K562 (cell line): ENCODE data around the gene DLG4. TPM values are rescaled to one million over a fixed set of nuclear protein-coding genes. Genes with fewer than 3 reads are reported as not detected.

ENCODE experiments used
- ATF7 ChIP-seq: fragments of 450-650 bp; IDR thresholded peaks from 2 replicates; pipeline ENCODE4 v1.7.1; 2014; ENCODE audit warnings: mild to moderate bottlenecking, moderate library complexity
- CBX5 ChIP-seq: IDR thresholded peaks from 2 replicates; pipeline ENCODE4 v1.6.1; 2014; ENCODE audit warnings: low read depth, borderline replicate concordance
- CHAMP1 ChIP-seq: fragments of 450-650 bp; IDR thresholded peaks from 2 replicates; pipeline ENCODE4 v1.6.1; 2016; ENCODE audit warnings: mild to moderate bottlenecking
- CREB1 ChIP-seq, 2 experiments: sonication (generic) in 1 of 2; formaldehyde crosslinking in 1 of 2; IDR thresholded peaks; 2 replicates each; pipeline versions ENCODE4 v1.6.1 to v1.8.0; 2012 to 2022; ENCODE audit warnings: inconsistent platforms in 1 of 2, mild to moderate bottlenecking in 1 of 2, missing genetic modification reagents in 1 of 2, moderate library complexity in 1 of 2
- CTCFL ChIP-seq: IDR thresholded peaks from 2 replicates; pipeline ENCODE4 v1.6.1; 2011; ENCODE audit warnings: borderline replicate concordance, low read depth, mild to moderate bottlenecking, moderate library complexity, low read length; ENCODE audit not compliant: insufficient read depth, poor library complexity, severe bottlenecking
- MNT ChIP-seq, 2 experiments: fragments of 450-650 bp; conservative IDR thresholded peaks; 2 replicates each; pipeline ENCODE4 v1.6.1; 2017; ENCODE audit warnings: mild to moderate bottlenecking in 2 of 2, moderate library complexity in 2 of 2
- MTA1 ChIP-seq: fragments of 450-650 bp; IDR thresholded peaks from 2 replicates; pipeline ENCODE4 v1.6.1; 2017; ENCODE audit warnings: borderline replicate concordance
- MTA3 ChIP-seq: fragments of 450-650 bp; formaldehyde crosslinking; IDR thresholded peaks from 2 replicates; pipeline ENCODE4 v1.6.1; 2017; ENCODE audit warnings: mild to moderate bottlenecking, borderline replicate concordance
- POLR3G ChIP-seq: IDR thresholded peaks from 2 replicates; pipeline ENCODE4 v1.6.1; 2011; ENCODE audit not compliant: insufficient read length, insufficient replicate concordance; ENCODE audit errors: extremely low read depth
- RBM17 ChIP-seq: fragments of 200-400 bp; formaldehyde crosslinking; IDR thresholded peaks from 2 replicates; pipeline ENCODE4 v1.6.1; 2017; ENCODE audit warnings: low read depth, mild to moderate bottlenecking, low read length, borderline replicate concordance
- SFPQ ChIP-seq: fragments of 200-400 bp; formaldehyde crosslinking; IDR thresholded peaks from 2 replicates; pipeline ENCODE4 v1.6.1; 2017; ENCODE audit warnings: mild to moderate bottlenecking, low read depth, low read length, moderate library complexity
- SIN3A ChIP-seq, 2 experiments: fragments of 150-350 bp in 1 of 2; IDR thresholded peaks; 2 replicates each; pipeline ENCODE4 v1.6.1; 2011 to 2016; ENCODE audit warnings: borderline replicate concordance in 2 of 2, low read depth in 2 of 2, low read length in 2 of 2, mild to moderate bottlenecking in 2 of 2, moderate library complexity in 2 of 2; ENCODE audit not compliant: control insufficient read depth in 1 of 2
- SMAD1 ChIP-seq: fragments of 150-350 bp; IDR thresholded peaks from 2 replicates; pipeline ENCODE4 v1.6.1; 2014; ENCODE audit warnings: low read length, low read depth; ENCODE audit not compliant: partially characterized antibody
- polyA plus RNA-seq, 8 experiments: library from polyadenylated mRNA; depleted of rRNA in 4 of 8; stranded (reverse) in 5 of 8; unstranded in 3 of 8; fragments of >200 nt; fragmentation: Nextera tagmentation in 2 of 8; fragmentation: Illumina TruSeq in 1 of 8; extraction: Ambion mirVana in 2 of 8; extraction: Trizol in 1 of 8; gene quantifications; 2 replicates each; pipeline versions ENCODE4 v1.2.1 to v1.2.3, GENCODE V29; 2011 to 2014; ENCODE audit warnings: inconsistent platforms in 1 of 8, missing spikeins in 1 of 8
- total RNA-seq, 7 experiments: library from RNA; depleted of rRNA in 6 of 7; stranded (reverse); fragments of >200 nt in 6 of 7; fragmentation: Illumina TruSeq in 2 of 7; extraction: Trizol in 2 of 7; gene quantifications; 2 replicates each; pipeline versions ENCODE4 v1.2.1 to v1.2.3, GENCODE V29; 2011 to 2021; ENCODE audit warnings: low replicate concordance in 1 of 7

DLG4 gene
- total and polyA plus RNA-seq, 9 of the 15 experiments (the other 6 are each of a cell fraction or from before 2014, with no cell fraction given): 0.03 to 12.0 (median 4.1) TPM

- no peak for TF ChIP-seq CTCFL
- no peak for TF ChIP-seq SMAD1
- peak in 1 of 2 experiments; percentile 61; a peak in 1 of 4 replicates for TF ChIP-seq SIN3A (IDR thresholded peaks at IDR 0.05; ENCODE audit: borderline replicate concordance in 2 of 2, control insufficient read depth in 1 of 2, low read depth in 2 of 2, low read length in 2 of 2)
- TF ChIP-seq CHAMP1: no peak
- 0 out of 2 replicates have a peak, but pooled peaks have one; percentile 31 for TF ChIP-seq CREB1 (IDR thresholded peaks at IDR 0.05)
- TF ChIP-seq CREB1 (CRISPR knock-in tag; IDR thresholded peaks at IDR 0.05): peak; percentile 47; the same call in 1 of the 2 replicates
- no peak for TF ChIP-seq CBX5
- TF ChIP-seq RBM17: no peak
- peak; percentile 74; the same call in 1 of the 2 replicates for TF ChIP-seq MTA3
- TF ChIP-seq ATF7: peak; percentile 35; the same call in 1 of the 2 replicates
- TF ChIP-seq MTA1: peak; percentile 76; the same call in 1 of the 2 replicates
- no peak for TF ChIP-seq POLR3G
- peak; percentile 81 for TF ChIP-seq SFPQ
- TF ChIP-seq MNT (conservative IDR thresholded peaks at IDR 0.05): no peak; a peak in 1 of 4 replicates
These were observed 22.4 kb upstream of the DLG4 start, which contains the start of gene GABARAP (continued) for GRCh38 chr17:7241783-7242716.
